Measurements from ENCODE around the gene C2orf72. TPM values are rescaled to one million over a fixed set of nuclear protein-coding genes. Genes with fewer than 3 reads are reported as not detected.
A peak's percentile ranks its signal among the peaks of the same experiment; 100 is the strongest.

C2orf72 gene
- polyA plus RNA-seq: 10 to 100 TPM in 2 of 4 donors, 1 to 10 TPM in 2; 6.5 to 69.4 (median 12.5) TPM
- long read RNA-seq, donor 1: 0 reads
- long read RNA-seq, donor 2, partial matches to known transcripts: 0 of 8 reads
- long read RNA-seq, donor 2, other reads (novel, unspliced or antisense): 0 of 8 reads
- long read RNA-seq, donor 3, partial matches to known transcripts: 0 of 11 reads
- long read RNA-seq, donor 3, other reads (novel, unspliced or antisense): 0 of 11 reads
- long read RNA-seq, donor 4: 0 reads
- long read RNA-seq, donor 5, partial matches to known transcripts: 0 of 5 reads
- long read RNA-seq, donor 5, other reads (novel, unspliced or antisense): 0 of 5 reads
- long read RNA-seq, donor 6, partial matches to known transcripts: 0 of 7 reads
- long read RNA-seq, donor 6, other reads (novel, unspliced or antisense): 0 of 7 reads
- long read RNA-seq, donor 7: 0 reads
- long read RNA-seq, donor 8: 0 reads
- long read RNA-seq, donor 9, partial matches to known transcripts: 0 of 2 reads
- long read RNA-seq, donor 9, other reads (novel, unspliced or antisense): 0 of 2 reads
- long read RNA-seq, donor 10, transcript C2orf72-201 (3 exons, 3,657 nt): major isoform, 11 of 16 reads
- long read RNA-seq, donor 10, partial matches to known transcripts: 0 of 16 reads
- long read RNA-seq, donor 10, other reads (novel, unspliced or antisense): 0 of 16 reads

DNA sequence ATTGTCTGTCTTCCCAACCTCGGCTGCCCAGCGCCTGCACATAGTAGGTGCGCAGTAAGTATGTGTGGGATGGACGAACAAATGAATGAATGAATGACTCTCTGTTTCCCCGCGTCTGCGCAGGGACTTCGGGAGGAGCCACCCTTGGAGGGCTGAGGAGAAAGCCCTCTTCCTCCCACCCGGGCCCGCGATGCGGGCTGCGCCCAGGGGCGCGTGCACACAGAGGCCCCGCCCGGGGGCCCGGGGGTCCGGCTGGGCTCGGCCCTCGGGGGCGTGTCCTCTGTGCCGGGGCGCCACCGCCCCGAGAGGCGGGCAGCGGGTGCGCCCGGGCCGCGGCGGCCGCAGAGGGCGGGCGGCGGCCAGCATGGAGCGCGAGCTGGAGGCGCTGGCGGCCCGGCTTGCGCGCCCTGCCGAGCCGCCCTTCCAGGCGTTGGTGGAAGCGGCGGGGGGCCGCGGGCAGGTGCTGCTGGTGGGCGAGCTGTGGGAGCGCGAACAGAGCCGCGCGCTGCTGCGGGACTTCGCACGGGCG is at the start of gene C2orf72:
C2orf72 (plus strand) TSS at position 322 of the 529 bp plus-strand sequence; CDS start at position 365, 43 bp downstream.
- Histone ChIP-seq H3K4me3 (ENCODE audit: low read depth in 1 of 3, low read length in 3 of 3) (peak within 1 kb of the TSS; percentile 41 to 70 (median 67)), H3K9me3 (ENCODE audit: control insufficient read depth in 2 of 2, insufficient read depth in 1 of 2, low read depth in 1 of 2, low read length in 1 of 2) (no peaks in the 10 kb centered on the region), H3K27ac (ENCODE audit: low read depth in 1 of 3, low read length in 2 of 3) (peak within 1 kb of the TSS in 1 of 3 donors; percentile 28), H3K36me3 (ENCODE audit: control insufficient read depth in 3 of 3, insufficient read depth in 2 of 3, low read depth in 1 of 3, low read length in 3 of 3) (peaks cover 0 to 15% (median 0%) of the 10 kb centered on the region in 3 donors), H3K27me3 (ENCODE audit: control insufficient read depth in 3 of 3, insufficient read depth in 3 of 3, low read length in 3 of 3) (peaks cover 0 to 8% (median 2%) of the 10 kb centered on the region in 3 donors), H3K4me1 (ENCODE audit: control insufficient read depth in 3 of 3, insufficient read depth in 2 of 3, low read depth in 1 of 3, low read length in 2 of 3) (peaks cover 0 to 35% (median 0%) of the 10 kb centered on the region in 3 donors)
- DNase-seq: peak; percentile 25 to 79
- no peak for FAIRE-seq
- WGBS, 3 donors: 1 to 4% (median 2%) methylated on average over 19 to 61 of the region's 61 CpGs

DNA sequence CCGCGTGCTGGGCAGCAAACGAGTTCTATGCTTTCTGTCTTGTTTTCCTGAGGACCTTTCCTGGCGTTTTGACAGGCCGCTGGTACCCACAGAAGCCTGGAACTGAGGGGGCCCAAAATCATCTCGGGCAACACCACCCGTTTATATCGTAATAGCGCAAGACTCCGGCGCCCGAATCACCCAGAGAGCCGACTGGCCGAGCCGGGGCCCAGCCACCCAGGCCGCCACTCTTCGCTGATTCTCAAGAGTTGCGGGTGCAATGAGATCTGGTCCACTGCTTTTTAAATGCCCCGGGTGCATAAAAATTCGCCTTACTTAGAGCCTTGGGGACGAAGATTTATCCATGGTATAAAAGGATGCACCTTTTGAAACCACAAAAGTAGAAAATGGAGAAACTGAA is 47.6 kb upstream of the C2orf72 start:
- no peaks in the 10 kb centered on the region for H3K36me3 ChIP-seq (ENCODE audit: control insufficient read depth in 3 of 3, insufficient read depth in 2 of 3, low read depth in 1 of 3, low read length in 3 of 3)
- peaks cover 0 to 11% (median 0%) of the 10 kb centered on the region in 3 donors for H3K4me1 ChIP-seq (ENCODE audit: control insufficient read depth in 3 of 3, insufficient read depth in 2 of 3, low read depth in 1 of 3, low read length in 2 of 3)
- no peak overlapping the region for H3K27ac ChIP-seq (ENCODE audit: low read depth in 1 of 3, low read length in 2 of 3)
- peaks cover 0 to 5% of the 10 kb centered on the region in 2 donors for H3K9me3 ChIP-seq (ENCODE audit: control insufficient read depth in 2 of 2, insufficient read depth in 1 of 2, low read depth in 1 of 2, low read length in 1 of 2)
- FAIRE-seq (no peak), DNase-seq (no peak)
- H3K27me3 ChIP-seq (ENCODE audit: control insufficient read depth in 3 of 3, insufficient read depth in 3 of 3, low read length in 3 of 3): peaks cover 0 to 36% (median 0%) of the 10 kb centered on the region in 3 donors
- WGBS, 3 donors: 93 to 95% (median 94%) methylated on average over 21 of the region's 21 CpGs
- no peak overlapping the region for H3K4me3 ChIP-seq (ENCODE audit: low read depth in 1 of 3, low read length in 3 of 3)

DNA sequence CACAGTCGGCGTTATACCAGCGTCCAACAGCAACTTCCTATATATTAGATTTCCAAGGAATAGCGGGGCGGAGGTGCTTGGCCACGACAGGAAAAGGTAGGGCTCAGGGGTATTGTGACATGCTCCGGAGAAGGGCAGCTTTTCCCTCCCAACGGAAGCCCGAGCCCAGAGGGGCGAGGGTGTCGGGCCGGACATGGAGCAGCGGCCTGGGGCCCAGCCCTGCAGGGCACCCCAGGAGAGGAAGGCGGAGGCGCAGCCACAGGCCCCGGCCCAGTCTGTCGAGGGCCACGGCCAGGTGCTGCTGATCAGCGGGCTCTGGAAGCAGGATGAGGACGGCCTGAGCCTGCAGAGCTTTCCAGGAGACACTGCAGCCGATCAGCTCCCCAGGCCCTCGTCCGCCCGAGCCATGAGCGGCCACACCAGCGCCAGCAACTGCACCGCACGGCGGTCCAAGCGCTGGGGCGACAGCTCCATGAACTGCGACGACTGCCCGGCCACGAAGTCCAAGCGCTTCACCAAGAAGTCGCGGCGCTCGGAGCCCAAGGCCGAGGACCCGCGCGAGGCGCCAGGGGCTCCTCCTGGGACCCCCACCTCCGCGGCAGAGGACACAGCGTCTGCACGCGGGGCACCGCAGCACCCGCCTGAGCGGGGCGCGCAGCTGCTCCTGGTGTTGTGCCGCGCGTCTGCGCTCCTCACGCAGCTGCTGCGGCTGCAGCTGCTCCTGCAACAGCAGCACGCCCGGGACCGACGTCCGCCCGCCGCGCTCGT is 47.0 kb upstream of the C2orf72 start:
- Histone ChIP-seq H3K27ac (ENCODE audit: low read depth in 1 of 3, low read length in 2 of 3) (no peak overlapping the region), H3K9me3 (ENCODE audit: control insufficient read depth in 2 of 2, insufficient read depth in 1 of 2, low read depth in 1 of 2, low read length in 1 of 2) (peaks cover 0 to 5% of the 10 kb centered on the region in 2 donors), H3K4me3 (ENCODE audit: low read depth in 1 of 3, low read length in 3 of 3) (no peak overlapping the region), H3K27me3 (ENCODE audit: control insufficient read depth in 3 of 3, insufficient read depth in 3 of 3, low read length in 3 of 3) (peaks cover 0 to 36% (median 0%) of the 10 kb centered on the region in 3 donors), H3K4me1 (ENCODE audit: control insufficient read depth in 3 of 3, insufficient read depth in 2 of 3, low read depth in 1 of 3, low read length in 2 of 3) (peaks cover 0 to 7% (median 0%) of the 10 kb centered on the region in 3 donors), H3K36me3 (ENCODE audit: control insufficient read depth in 3 of 3, insufficient read depth in 2 of 3, low read depth in 1 of 3, low read length in 3 of 3) (no peaks in the 10 kb centered on the region)
- DNase-seq (no peak), FAIRE-seq (no peak)
- WGBS, 3 donors: 63 to 80% (median 71%) methylated on average over 58 to 70 of the region's 70 CpGs

DNA sequence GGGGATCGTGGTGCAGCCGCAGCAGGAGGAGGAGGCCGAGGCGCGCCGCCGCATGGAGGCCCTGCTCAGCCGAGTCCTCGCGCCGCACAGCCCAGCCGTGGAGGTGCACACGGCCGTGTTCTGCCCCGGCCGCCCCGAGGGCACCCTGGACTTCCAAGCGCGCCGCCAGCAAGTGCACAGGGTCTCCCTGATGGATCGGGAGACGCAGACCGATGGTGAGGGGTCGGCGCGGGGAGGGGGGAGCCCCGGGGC is 46.5 kb upstream of the C2orf72 start:
- peaks cover 0 to 7% (median 0%) of the 10 kb centered on the region in 3 donors for H3K4me1 ChIP-seq (ENCODE audit: control insufficient read depth in 3 of 3, insufficient read depth in 2 of 3, low read depth in 1 of 3, low read length in 2 of 3)
- no peaks in the 10 kb centered on the region for H3K36me3 ChIP-seq (ENCODE audit: control insufficient read depth in 3 of 3, insufficient read depth in 2 of 3, low read depth in 1 of 3, low read length in 3 of 3)
- peaks cover 0 to 38% (median 0%) of the 10 kb centered on the region in 3 donors for H3K27me3 ChIP-seq (ENCODE audit: control insufficient read depth in 3 of 3, insufficient read depth in 3 of 3, low read length in 3 of 3)
- WGBS, 3 donors: 60 to 77% (median 67%) methylated on average over 23 to 27 of the region's 27 CpGs
- no peak overlapping the region for H3K4me3 ChIP-seq (ENCODE audit: low read depth in 1 of 3, low read length in 3 of 3)
- no peak for DNase-seq
- no peak for FAIRE-seq
- peaks cover 0 to 5% of the 10 kb centered on the region in 2 donors for H3K9me3 ChIP-seq (ENCODE audit: control insufficient read depth in 2 of 2, insufficient read depth in 1 of 2, low read depth in 1 of 2, low read length in 1 of 2)
- no peak overlapping the region for H3K27ac ChIP-seq (ENCODE audit: low read depth in 1 of 3, low read length in 2 of 3)

DNA sequence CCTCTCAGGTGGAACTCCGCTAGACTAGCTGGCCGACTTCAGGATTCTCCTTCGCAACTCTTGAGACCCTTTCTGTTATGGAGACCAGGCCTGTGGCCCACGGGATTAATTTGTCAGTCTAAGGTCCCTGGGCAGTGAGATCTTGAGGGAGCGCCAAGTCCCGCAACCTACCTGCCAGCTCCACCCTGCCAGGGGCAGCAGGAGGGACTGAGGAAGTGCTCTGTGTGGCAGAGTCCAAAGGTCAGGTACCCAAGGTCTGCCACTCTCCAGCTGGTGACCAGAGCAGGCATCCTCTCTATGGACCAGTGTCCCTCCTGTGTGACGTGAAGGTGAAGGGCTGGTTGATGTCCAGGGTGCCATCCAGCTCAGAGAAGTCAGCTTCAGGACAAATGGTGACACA is 45.7 kb upstream of the C2orf72 start:
- H3K36me3 ChIP-seq (ENCODE audit: control insufficient read depth in 3 of 3, insufficient read depth in 2 of 3, low read depth in 1 of 3, low read length in 3 of 3): no peaks in the 10 kb centered on the region
- peaks cover 0 to 6% (median 0%) of the 10 kb centered on the region in 3 donors for H3K4me1 ChIP-seq (ENCODE audit: control insufficient read depth in 3 of 3, insufficient read depth in 2 of 3, low read depth in 1 of 3, low read length in 2 of 3)
- peaks cover 0 to 5% of the 10 kb centered on the region in 2 donors for H3K9me3 ChIP-seq (ENCODE audit: control insufficient read depth in 2 of 2, insufficient read depth in 1 of 2, low read depth in 1 of 2, low read length in 1 of 2)
- peaks cover 0 to 39% (median 0%) of the 10 kb centered on the region in 3 donors for H3K27me3 ChIP-seq (ENCODE audit: control insufficient read depth in 3 of 3, insufficient read depth in 3 of 3, low read length in 3 of 3)
- FAIRE-seq: no peak
- 58 to 82% (median 76%) methylated on average over 7 of the region's 7 CpGs for WGBS, 3 donors
- DNase-seq: peak in 1 of 2 donors; percentile 56
- no peak overlapping the region for H3K4me3 ChIP-seq (ENCODE audit: low read depth in 1 of 3, low read length in 3 of 3)
- H3K27ac ChIP-seq (ENCODE audit: low read depth in 1 of 3, low read length in 2 of 3): no peak overlapping the region

GRCh38 chr2:230995821-230996220 is 41.5 kb upstream of the C2orf72 start, which contains the start of gene SPATA3:
Gene SPATA3 (plus strand): TSS chr2:230996121. CDS start chr2:230996234, 113 bp downstream.
- H3K9me3 ChIP-seq (ENCODE audit: control insufficient read depth in 2 of 2, insufficient read depth in 1 of 2, low read depth in 1 of 2, low read length in 1 of 2): no peaks in the 10 kb centered on the region
- H3K4me1 ChIP-seq (ENCODE audit: control insufficient read depth in 3 of 3, insufficient read depth in 2 of 3, low read depth in 1 of 3, low read length in 2 of 3): no peaks in the 10 kb centered on the region
- no peak within 1 kb of the TSS for H3K4me3 ChIP-seq (ENCODE audit: low read depth in 1 of 3, low read length in 3 of 3)
- FAIRE-seq (no peak), DNase-seq (no peak)
- H3K27ac ChIP-seq (ENCODE audit: low read depth in 1 of 3, low read length in 2 of 3): no peak within 1 kb of the TSS
- 88 to 91% (median 88%) methylated on average over 9 of the region's 9 CpGs for WGBS, 3 donors
- no peaks in the 10 kb centered on the region for H3K36me3 ChIP-seq (ENCODE audit: control insufficient read depth in 3 of 3, insufficient read depth in 2 of 3, low read depth in 1 of 3, low read length in 3 of 3)
- H3K27me3 ChIP-seq (ENCODE audit: control insufficient read depth in 3 of 3, insufficient read depth in 3 of 3, low read length in 3 of 3): peaks cover 0 to 27% (median 4%) of the 10 kb centered on the region in 3 donors

DNA sequence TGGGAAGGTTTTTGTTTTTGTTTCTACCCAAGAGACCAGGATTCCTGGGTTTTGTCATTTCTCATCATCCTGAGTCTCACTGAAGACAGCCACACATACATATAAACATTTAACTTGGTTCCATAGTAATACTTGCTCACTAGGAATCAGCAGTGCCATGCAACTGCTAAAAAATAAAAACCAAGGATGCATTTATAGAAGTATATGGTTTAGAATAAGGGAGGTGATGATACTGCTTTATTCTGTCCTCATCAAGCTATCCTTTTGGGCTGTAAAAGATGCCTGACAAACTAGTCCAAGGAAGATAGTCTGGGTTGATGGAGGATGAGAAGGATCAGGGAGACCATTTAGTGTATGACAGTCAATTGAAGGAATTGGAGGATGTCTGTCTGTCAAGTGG is 40.7 kb upstream of the C2orf72 start:
- no peaks in the 10 kb centered on the region for H3K9me3 ChIP-seq (ENCODE audit: control insufficient read depth in 2 of 2, insufficient read depth in 1 of 2, low read depth in 1 of 2, low read length in 1 of 2)

GRCh38 chr2:230998882-230999281 is 38.4 kb upstream of the C2orf72 start:
- FAIRE-seq: no peak
- WGBS, 3 donors: 85 to 88% (median 88%) methylated on average over 2 of the region's 2 CpGs

More for the DNA sequence above, 40.7 kb upstream of the C2orf72 start:
- H3K36me3 ChIP-seq (ENCODE audit: control insufficient read depth in 3 of 3, insufficient read depth in 2 of 3, low read depth in 1 of 3, low read length in 3 of 3): no peaks in the 10 kb centered on the region
- peaks cover 0 to 19% (median 4%) of the 10 kb centered on the region in 3 donors for H3K27me3 ChIP-seq (ENCODE audit: control insufficient read depth in 3 of 3, insufficient read depth in 3 of 3, low read length in 3 of 3)
- H3K4me3 ChIP-seq (ENCODE audit: low read depth in 1 of 3, low read length in 3 of 3): no peak overlapping the region
- H3K4me1 ChIP-seq (ENCODE audit: control insufficient read depth in 3 of 3, insufficient read depth in 2 of 3, low read depth in 1 of 3, low read length in 2 of 3): no peaks in the 10 kb centered on the region
- no peak for DNase-seq
- H3K27ac ChIP-seq (ENCODE audit: low read depth in 1 of 3, low read length in 2 of 3): no peak overlapping the region
- no peak for FAIRE-seq

More at GRCh38 chr2:230998882-230999281, 38.4 kb upstream of the C2orf72 start:
- Histone ChIP-seq H3K36me3 (ENCODE audit: control insufficient read depth in 3 of 3, insufficient read depth in 2 of 3, low read depth in 1 of 3, low read length in 3 of 3) (no peaks in the 10 kb centered on the region), H3K9me3 (ENCODE audit: control insufficient read depth in 2 of 2, insufficient read depth in 1 of 2, low read depth in 1 of 2, low read length in 1 of 2) (no peaks in the 10 kb centered on the region), H3K27me3 (ENCODE audit: control insufficient read depth in 3 of 3, insufficient read depth in 3 of 3, low read length in 3 of 3) (peaks cover 0 to 8% (median 4%) of the 10 kb centered on the region in 3 donors), H3K4me1 (ENCODE audit: control insufficient read depth in 3 of 3, insufficient read depth in 2 of 3, low read depth in 1 of 3, low read length in 2 of 3) (no peaks in the 10 kb centered on the region), H3K27ac (ENCODE audit: low read depth in 1 of 3, low read length in 2 of 3) (no peak overlapping the region), H3K4me3 (ENCODE audit: low read depth in 1 of 3, low read length in 3 of 3) (no peak overlapping the region)
- no peak for DNase-seq

Measured in small intestine (tissue), 16 donors.